HS-5 (cell line): ENCODE data around the gene C11orf86.
"Not testable (repeated sequence)": the region's sequence is repeated elsewhere in the genome, so short reads cannot be mapped to it uniquely, and the experiment has no call there.

Source experiments
- DNase-seq: peaks from one replicate; pipeline ENCODE4 v3.0.0-alpha.2; 2012; ENCODE audit warnings: low read depth

The C11orf86 gene

DNA sequence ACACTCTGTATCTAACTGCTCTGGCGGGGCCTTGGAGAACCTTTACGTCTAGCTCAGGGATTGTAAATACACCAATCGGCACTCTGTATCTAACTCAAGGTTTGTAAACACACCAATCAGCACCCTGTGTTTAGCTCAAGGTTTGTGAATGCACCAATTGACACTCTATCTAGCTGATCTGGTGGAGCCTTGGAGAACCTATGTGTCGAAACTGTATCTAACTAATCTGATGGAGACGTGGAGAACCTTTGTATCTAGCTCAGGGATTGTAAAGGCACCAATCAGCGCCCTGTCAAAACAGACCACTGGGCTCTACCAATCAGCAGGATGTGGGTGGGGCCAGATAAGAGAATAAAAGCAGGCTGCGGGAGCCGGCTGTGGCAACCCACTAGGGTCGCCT lies 14.3 kb downstream of the C11orf86 start:
- DNase-seq: not testable (repeated sequence)

DNA sequence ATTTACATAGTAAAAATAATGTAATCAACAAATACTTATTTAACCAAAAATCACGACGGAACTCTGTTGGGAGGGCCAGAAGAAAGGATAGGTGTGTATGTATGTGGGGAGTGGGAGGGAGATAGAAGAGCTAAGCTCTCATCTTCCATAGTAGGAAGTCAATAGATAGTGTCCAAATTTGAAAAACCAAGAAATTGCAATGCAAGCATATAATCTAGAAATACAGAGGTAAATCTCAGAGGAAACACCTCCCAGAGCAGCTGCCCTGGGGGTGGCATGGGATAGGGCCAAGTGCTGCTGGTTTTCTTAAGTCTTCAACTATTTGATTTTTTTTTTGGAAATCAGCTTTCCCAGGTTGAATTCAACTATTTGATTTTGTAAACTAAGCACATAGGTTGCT lies 16.9 kb downstream of the C11orf86 start:
- DNase-seq: no peak

DNA sequence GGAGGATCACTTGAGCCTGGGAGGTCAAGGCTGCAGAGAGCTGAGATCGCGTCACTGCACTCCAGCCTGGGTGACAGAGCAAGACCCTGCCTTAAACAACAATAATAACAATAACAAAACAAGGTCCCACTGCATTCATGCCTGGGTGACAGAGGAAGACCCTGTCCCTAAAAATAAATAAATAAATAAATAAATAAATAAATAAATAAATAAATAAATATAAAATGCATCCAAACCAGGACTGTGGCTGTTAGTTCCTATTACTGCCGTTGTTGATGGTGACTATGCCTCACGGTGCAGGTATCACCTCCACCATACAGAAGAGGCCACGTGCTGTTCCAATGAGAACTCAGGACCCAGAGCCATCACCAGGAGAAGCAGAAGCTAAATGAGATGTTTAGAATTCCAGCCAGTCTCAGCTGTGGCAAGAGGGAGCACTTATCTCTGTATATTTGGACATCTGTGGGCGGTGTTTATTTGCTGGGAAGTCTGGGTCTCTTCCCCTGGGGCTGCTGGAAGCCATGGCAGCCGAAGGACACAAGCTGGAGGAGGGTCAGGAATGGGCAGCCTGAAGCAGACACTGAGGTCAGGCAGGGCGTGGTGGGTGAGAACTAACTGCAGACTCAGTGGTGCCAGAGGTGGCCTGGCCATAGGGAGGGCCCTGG lies 21.6 kb downstream of the C11orf86 start:
- no peak for DNase-seq

DNA sequence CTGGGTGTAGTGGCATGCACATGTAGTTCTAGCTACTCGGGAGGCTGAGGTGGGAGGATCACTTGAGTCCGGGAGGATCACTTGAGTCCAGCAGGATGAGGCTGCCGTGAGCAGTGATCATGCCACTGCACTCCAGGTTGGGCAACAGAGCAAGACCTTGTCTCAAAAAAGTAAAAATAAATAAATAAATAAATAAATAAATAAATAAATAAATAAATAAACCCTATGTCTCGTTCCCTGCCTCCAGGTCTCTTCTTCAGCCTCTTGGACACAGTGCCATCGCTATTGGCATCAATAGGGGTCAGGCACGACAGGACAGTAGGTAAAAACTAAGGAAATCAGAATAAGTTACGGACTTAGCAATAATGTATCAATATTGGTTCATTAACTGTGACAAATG lies 24.5 kb downstream of the C11orf86 start:
- DNase-seq: no peak

DNA sequence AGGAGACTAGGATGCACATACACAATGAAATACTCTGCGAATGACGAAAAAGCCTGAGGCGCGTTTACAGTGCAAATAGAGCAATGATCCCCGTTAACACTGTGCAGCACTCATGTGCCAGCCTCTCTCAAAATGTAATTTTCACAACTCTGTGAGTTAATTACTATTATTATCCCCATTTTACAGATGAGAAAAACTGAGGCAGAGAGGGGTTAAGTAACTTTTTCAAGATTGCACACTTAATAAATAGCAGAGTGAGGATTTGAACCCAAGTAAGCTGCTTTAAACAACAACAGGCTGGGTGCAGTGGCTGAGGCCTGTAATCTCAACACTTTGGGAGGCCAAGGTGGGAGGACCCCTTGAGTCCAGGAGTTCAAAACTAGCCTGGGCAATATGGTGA lies 26.2 kb downstream of the C11orf86 start:
- no peak for DNase-seq

DNA sequence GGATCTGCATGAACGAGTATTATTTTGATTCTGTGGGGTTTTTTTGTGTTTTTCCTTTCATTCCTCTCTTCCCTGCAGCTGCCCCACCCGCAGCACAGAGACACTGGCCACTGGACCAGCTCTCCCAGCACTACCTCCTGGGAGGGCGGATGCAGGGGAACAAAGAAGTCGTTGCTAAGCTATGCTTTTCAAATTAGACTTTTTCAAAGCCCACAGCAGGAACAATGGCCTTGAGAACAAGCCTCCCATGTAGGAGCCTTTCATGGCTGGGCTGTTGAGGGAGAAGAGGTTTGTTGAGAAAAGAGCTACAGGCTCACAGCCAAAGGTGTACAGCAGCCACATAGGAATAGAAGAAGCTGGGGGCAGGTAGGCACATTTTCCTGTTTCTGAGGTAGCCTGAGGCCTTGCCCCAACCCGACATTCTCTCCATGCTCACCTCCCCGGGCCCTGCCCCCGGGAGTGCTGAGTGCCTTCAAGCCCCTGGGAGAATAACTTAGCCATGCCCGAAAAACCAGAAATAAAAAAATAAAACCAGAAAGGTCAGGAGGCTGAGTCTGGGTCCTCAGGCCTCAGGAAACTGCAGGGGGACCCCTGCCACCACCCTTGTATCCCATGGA lies 27.3 kb downstream of the C11orf86 start:
- DNase-seq: no peak

DNA sequence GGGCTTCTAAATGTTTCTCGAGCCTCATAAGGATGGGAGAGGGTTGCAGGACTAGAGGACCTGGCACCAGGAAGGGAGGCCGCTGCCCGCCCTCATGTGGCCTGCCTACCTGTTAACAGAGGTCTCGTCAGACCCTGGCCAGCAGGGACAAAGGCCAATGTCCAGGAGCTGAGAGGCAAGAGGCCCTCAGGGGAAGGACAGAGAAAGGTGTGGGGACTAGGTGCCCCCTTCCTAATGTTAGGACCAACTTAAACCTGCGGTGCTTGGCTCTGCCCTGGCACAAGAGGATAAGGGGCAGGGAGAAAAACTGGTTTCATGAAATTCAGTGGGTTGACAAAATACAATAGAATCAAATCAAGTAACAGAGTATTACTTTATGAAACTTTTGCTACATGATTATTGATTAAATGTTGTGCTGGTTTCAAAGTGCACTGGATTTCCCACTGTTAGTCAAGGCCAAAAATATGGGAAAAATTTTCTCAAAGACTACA lies 27.9 kb downstream of the C11orf86 start:
- DNase-seq: no peak

DNA sequence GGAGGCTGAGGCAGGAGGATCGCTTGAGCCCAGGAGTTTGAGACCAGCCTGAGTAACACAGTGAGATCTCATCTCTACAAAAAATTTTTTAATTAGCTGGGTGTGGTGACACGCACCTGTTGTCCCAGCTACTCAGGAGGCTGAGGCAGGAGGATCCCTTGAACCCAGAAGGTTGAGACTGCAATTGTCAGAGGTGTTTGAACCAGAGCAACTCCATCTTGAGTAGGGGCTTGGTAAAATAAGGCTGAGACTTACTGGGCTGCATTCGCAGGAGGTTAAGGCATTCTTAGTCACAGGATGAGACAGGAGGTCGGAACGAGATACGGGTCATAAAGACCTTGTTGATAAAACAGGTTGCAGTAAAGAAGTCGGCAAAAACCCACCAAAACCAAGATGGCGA lies 30.1 kb downstream of the C11orf86 start:
- not testable (repeated sequence) for DNase-seq

DNA sequence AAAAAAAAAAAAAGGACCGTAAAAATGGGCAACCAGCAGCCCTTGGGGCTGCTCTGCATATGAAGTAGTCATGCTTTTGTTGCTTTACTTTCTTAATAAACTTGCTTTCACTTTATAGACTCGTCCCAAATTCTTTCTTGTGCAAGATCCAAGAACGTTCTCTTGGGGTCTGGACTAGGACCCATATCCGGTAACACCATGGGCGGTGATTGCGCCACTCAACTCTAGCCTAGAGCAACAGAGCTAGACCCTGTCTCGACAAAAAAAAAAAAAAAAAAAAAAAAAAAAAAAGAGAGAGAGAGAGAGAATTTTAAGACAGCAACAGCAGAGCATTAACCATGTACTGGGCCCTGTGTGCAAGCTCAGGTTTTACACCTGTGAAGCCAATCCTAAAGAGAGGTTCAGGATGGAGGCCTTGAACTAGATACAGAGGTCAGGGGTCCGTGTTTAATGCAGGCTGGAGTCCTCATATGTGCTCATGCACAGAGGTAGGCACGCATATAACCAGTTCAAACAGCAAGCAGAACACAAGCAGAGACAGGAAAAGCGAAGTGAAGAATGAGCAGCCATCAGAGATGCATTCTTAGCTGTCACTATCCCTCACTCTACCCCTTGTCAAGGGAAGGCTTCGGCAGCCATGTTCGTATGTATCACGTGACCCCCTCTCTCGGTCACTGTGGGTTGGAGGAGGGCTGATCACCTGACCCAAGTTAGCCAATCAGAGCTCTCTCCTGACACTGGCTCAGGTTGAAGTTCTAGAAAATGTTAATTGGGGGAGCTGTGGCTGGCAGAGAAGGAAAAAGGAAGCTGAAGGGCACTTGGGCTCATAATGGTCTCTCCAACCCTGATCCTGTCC lies 31.2 kb downstream of the C11orf86 start:
- no peak for DNase-seq

DNA sequence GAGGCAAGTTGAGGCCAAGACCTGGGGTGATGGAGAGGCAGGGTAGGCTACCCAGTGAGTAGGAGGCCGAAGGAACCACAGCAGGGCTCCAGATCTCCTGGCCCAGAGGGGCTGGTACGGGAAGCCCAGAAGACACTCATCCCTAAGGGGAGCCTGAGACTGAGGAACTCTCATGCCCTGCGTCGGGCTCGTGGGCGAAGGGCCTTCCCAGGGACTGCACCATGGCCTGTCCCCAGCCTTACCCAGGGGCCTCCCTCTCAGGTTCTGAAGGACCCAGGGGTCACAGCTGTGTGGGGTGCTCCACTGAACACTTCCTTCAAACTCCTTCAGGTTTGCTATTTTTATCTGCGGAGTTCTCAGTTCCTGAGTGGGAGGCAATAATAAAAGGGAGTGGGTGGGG lies 32.0 kb downstream of the C11orf86 start:
- DNase-seq: no peak

DNA sequence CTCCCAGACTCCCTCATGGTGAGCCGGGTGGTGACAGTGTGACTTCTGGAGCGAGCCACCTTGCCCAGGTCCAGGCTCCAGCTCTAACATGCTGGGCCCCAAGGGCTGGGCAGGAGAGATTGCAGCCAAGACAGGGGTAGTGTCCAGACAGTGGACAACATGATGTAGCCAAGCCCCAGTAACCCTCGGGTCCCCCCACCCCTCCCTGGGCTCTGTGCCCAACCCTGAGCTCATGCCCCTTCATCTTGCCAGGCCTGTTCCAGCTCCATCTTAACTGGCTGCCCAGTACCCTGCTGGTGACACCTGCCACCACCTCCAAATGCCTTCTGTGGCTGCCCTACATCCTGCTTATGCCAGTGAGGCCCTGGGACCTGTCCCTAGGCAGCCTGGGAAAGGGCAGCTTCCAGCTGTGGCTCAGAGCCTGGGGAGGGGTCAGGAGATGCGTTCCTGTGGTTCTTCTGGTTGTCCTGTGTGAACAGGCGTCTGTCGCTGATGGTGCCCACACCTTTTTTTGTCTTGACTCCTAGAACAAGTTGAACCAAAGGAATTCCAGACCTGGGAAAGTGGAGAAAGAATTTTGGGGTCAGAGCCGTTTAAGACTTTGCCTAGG lies 35.3 kb downstream of the C11orf86 start:
- DNase-seq: no peak

DNA sequence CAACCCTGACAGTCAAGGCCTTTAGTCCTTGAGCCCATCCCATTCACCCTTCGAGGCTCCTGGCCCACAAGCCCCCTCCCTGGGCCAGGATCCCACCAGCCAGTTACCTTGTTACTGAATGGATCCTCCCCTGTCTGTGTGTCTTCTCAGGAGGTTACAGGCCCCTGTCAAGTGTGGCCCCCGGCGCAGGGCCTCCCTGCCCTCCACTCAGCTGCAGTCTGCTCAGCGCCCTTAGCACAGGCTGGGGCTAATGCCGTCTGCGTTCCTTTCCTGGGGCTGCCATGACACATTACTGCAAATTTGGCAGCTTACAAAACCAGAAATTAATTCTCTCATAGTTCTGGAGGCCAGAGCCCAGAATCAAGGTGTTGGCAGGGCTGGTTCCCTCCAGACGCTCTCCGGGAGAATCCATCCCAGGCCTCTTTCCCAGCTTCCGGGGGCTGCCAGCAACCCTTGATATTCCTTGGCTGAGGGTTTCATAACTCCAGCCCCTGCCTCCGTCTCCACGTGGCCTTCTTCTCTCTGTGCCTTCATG lies 38.5 kb downstream of the C11orf86 start:
- no peak for DNase-seq

DNA sequence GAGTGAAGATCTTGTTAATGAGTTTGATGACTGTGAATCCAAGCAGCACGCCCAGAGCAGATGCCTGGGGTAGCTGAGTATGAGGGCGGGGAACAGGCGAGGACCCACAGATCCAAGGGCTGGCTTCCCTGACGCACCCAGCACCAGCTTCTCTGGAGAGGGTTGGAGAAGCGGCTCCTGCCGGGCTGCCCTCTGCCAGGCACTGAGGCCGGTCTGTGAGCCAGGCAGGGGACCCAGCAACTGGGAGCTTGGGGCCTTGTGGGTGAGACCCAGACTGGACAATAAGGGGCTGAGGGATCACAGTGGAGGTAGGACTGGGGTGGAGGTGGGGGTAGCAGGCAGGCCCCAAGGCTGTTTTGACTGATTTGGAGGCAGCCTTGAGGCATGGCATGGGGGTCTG lies 39.2 kb downstream of the C11orf86 start:
- DNase-seq: no peak

DNA sequence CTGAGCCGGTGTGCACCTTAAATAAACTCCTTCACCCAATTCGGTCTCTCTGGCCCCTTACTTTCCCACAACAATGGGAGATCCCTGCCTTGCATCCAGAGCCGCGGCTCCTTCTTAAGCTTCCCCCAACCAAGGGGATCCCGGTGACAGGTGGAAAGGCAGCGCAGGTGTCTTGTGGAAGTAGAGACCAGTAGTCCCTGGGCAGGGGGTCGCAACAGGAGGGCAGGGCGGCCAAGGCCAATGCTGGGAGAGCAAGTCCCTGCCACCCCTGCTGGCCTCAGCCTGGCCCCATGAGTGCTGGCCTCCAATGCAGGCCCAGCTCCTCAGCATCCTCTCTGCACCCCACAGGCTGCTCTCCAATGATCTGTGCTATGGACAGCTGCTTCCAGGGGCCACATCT lies 39.9 kb downstream of the C11orf86 start:
- no peak for DNase-seq

DNA sequence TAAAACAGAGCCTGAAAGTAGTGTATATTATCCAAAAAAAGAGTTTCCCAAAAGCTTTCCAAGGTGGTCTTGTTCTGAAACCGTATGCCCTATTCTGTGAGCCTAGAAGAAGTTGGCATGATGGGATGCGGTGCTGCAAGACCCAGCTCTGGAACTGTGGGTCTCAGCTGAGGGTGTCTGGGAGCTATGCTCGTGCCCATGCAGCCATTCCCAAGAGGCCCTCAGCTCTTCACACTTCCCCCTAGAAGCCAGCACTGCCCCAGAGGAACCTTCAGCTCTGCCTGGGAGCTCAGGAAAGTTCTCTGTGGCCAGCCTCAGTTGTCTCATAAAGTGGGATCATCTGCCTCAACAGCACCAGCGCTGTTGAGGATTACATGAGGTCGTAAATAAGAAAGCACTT lies 41.4 kb downstream of the C11orf86 start:
- DNase-seq: no peak

DNA sequence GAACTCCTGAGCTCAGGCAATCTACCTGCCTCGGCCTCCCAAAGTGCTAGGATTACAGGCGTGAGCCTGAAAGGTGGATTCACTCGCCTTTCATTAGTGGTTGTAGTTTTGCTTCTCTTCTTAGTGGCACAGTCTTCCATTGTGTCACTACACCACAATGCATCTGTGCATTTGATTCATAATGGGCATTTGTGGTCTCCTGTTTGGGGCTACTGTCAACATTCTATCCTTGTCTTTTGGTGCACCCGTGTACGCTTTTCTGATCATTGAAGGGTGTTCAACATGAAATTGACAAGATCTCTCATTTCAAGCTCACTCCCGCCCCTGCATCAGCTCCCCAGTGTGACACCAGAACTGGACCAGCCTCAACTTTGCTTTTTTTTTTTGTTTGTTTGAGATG lies 45.8 kb downstream of the C11orf86 start:
- no peak for DNase-seq

DNA sequence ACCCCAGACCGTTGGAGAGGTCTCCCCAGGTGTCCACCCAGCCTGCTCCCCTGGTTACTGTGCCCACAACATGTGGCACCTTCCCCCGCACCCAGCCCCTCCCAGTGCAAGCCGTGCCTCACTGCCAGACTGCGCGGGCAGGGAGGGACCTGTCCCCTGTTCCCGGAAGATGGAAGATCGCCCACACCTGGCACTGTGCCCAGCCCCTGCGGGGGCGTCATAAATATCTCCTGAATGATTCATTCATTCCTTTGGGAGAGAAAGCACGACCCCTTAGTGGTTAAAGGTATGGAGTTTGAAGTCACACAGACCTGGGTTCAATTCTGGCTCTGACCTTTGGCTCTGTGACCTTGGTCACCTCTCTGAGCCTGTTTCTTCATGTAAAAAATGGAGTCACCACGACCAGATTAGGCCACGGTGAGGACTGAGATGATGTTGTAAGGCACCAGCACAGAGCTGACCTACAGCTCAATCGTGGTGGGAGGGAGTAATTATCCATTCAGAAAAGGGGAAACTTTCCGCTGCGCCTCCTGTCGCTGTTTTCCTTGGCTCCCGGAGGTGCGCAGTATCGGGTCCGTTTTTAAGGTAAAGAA lies 47.3 kb downstream of the C11orf86 start:
- no peak for DNase-seq

DNA sequence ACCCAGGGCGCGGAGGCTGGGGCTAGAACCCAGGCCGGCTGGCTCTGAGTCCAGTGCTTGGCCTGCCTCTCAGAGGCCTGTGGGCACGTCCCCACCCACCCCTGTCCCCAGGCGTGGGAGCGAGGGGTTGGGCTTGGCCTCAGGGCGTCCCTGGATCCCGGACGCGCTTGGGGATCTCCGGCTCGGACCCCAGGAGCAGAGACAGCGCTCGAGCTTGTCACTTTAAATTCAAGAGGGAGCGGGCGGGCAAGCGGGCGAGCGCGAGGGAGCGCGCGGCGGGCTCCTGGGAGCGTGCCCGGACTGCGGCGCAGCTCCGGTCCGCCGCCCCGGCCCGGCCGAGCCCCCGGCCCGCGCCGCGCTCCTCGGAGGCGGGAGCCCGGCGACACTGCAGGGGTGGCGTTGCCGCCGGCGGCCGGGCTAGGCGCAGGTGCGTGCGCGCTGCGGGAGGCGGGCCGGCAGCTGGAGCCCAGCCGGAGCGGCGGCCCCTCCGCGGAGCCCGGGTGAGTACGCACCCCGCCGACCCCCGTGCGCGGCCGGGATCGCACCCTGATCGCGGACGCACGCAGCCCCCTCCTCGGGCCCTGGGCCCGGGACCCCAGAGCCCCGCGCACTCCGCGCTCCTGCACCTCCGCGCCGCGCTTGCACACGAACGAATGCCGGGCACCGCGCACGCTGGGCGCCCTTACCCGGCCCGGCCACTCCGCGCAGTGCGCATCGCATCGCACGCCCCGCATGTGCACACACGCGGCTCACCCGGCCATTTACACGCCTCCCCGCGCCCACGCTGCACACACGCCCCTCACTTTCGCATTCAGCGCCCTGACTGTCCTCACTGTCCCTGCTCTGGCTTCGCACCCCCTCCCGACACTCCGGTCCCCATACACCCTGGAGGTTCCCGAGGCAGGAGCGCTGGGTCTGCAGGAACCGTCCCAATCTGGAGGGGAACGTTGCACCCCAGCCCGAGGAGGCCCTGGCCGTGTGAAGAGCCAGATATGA lies 48.2 kb downstream of the C11orf86 start, which contains the start of gene SYT12:
Gene SYT12, plus strand, starts transcription at position 174 of the 996 bp plus-strand sequence. CDS start 7,011 bp downstream, outside the sequence.
- DNase-seq: no peak

DNA sequence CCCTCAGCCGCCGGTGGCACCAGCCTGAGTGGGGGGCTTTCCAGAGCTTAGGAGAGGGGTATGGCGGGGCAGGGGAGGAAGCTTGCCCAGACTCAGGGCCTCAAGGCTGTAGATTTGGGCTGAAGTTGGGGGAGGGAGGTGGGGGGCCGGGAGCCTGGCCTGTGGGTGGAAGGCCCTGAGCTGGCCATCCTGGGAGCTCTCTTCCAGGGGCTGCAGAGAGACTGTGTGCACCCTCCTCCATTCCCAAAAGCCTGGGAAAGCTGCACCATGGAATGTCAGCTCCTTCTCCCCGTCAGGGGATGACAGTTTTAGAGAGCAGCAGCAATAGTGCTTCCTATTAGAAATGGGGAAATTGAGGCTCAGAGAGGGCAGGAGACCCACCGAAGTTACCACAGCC lies 48.9 kb downstream of the C11orf86 start:
- DNase-seq: no peak

DNA sequence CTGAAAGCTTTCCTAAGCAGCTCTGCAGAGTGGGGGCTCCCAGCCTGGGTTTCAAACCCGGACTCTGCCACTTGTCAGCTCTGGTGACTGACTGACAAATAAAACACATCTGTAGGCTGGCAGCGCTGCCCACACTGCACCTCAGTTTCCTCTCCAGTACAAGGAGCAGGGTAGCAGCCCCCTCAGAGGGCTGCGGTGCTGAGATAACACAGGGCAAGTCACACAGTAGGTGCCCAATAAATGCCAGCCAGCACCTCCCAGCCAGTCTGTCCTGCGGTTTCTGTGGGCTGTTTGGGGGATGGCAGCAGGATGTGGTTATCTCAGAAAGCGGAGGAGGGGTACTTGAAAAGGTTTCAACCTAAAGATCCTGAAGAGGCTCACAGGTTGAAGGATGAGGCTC lies 49.3 kb downstream of the C11orf86 start:
- DNase-seq: no peak

DNA sequence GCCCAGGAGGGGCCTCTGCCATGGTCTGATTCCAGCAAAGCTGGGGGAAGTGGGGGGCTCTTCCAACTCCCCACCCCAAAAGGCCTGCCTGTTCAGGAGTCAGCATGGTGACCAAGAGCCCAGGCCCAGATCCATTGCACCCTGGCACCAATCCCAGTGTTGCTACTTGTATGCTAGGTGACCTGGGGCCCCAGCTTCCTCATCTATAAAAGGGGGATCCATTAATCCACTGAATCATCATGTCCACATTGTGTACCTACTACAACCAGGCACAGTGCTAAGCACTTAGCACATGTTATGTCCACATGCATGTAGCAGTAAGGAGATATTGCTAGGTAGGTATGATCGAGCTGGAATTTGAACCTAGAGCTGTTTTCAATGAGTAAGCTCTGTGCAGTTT lies 49.9 kb downstream of the C11orf86 start:
- no peak for DNase-seq
